HCT116 (cell line): ENCODE data around the gene INPP5K. TPM values are rescaled to one million over a fixed set of nuclear protein-coding genes. Genes with fewer than 3 reads are reported as not detected.

Experiments used
- ATAC-seq: fragments of 200-7000 bp; cut with Tn5 transposase; 2 replicates; pipeline ENCODE4 v1.9.1; 2020; ENCODE audit warnings: mild to moderate bottlenecking, moderate library complexity
- BruUV-seq: library from RNA; stranded (reverse); fragments of 400-500 nt; replicated peaks from 2 replicates; lab custom pipeline; 2021; lab: Mats Ljungman, UMichigan
- CTCF ChIA-PET: fragments of 300-600 bp; sonication (Branson Sonifier 250); formaldehyde crosslinking; loops from one replicate; lab custom pipeline; 2021; ENCODE audit warnings: antibody characterized with exemption; lab: Charles Lee
- POLR2A ChIA-PET: fragments of 300-600, 350-600 bp; sonication (Branson Sonifier 250); formaldehyde crosslinking; loops from one replicate; lab custom pipeline; 2021; ENCODE audit warnings: antibody characterized with exemption; lab: Charles Lee
- RAD21 ChIA-PET, 2 experiments: fragments of 300-600 bp; sonication (Branson Sonifier 250); formaldehyde crosslinking; loops; one replicate each; lab custom pipeline; 2023; ENCODE audit warnings: low total read pairs in 2 of 2; ENCODE audit not compliant: uncharacterized antibody in 2 of 2, unreplicated experiment in 2 of 2, low non-redundant PET in 1 of 2; lab: Charles Lee
- DNase-seq: peaks from one replicate; pipeline ENCODE4 v3.0.0-alpha.2; 2010; ENCODE audit warnings: low read depth, low spot score
- H2AFZ ChIP-seq: fragments of 200-600 bp; shearing (Covaris generic), sonication (generic); 2 replicates; pipeline ENCODE4 v1.6.1; 2017; ENCODE audit warnings: low read depth, mixed run types, mixed read lengths, antibody characterized with exemption, low read length; ENCODE audit not compliant: poor library complexity, severe bottlenecking
- H3K27ac ChIP-seq: 2 replicates; pipeline ENCODE4 v1.5.1; 2012; ENCODE audit warnings: low read depth, low read length
- H3K27me3 ChIP-seq: fragments of 200-600 bp; sonication (generic); 2 replicates; pipeline ENCODE4 v1.6.1; 2016; ENCODE audit warnings: mixed run types, low read length, mixed read lengths; ENCODE audit not compliant: insufficient read depth
- H3K36me3 ChIP-seq, 2 experiments: fragments of 200-500 bp in 1 of 2; fragments of 200-600 bp in 1 of 2; sonication (Bioruptor generic) in 1 of 2; sonication (generic) in 1 of 2; 2 replicates each; pipeline versions ENCODE4 v1.5.1 to v1.6.1; 2014 to 2016; ENCODE audit warnings: low read length in 2 of 2, inconsistent platforms in 1 of 2, mixed read lengths in 1 of 2, mixed run types in 1 of 2; ENCODE audit not compliant: insufficient read depth in 2 of 2, control insufficient read depth in 1 of 2
- H3K4me1 ChIP-seq, 2 experiments: fragments of 200-600 bp in 1 of 2; sonication (generic) in 1 of 2; 2 replicates each; pipeline versions ENCODE4 v1.5.1 to v1.6.1; 2012 to 2017; ENCODE audit warnings: low read length in 2 of 2, inconsistent platforms in 1 of 2, mild to moderate bottlenecking in 1 of 2, mixed read lengths in 1 of 2, mixed run types in 1 of 2, moderate library complexity in 1 of 2; ENCODE audit not compliant: insufficient read depth in 2 of 2, control insufficient read depth in 1 of 2
- H3K4me2 ChIP-seq: fragments of 200-600 bp; sonication (generic); 2 replicates; pipeline ENCODE4 v1.6.1; 2017; ENCODE audit warnings: mixed run types, low read length, mixed read lengths
- H3K4me3 ChIP-seq, 2 experiments: fragments of 200-600 bp in 1 of 2; sonication (generic) in 1 of 2; replicated peaks in 1 of 2; 2 replicates each; pipeline ENCODE4 v1.5.1; 2011 to 2016; ENCODE audit warnings: low read length in 2 of 2, control low read depth in 1 of 2, low read depth in 1 of 2, mild to moderate bottlenecking in 1 of 2, mixed read lengths in 1 of 2, mixed run types in 1 of 2
- H3K79me2 ChIP-seq: fragments of 200-600 bp; sonication (generic); 2 replicates; pipeline ENCODE4 v1.6.1; 2017; ENCODE audit warnings: mild to moderate bottlenecking, mixed run types, low read length, moderate library complexity, mixed read lengths; ENCODE audit not compliant: insufficient read depth
- H3K9ac ChIP-seq: fragments of 200-600 bp; sonication (generic); 2 replicates; pipeline ENCODE4 v1.6.1; 2016; ENCODE audit warnings: low read length, mixed read lengths
- H3K9me2 ChIP-seq: fragments of 200-600 bp; sonication (generic), shearing (Covaris generic); 2 replicates; pipeline ENCODE4 v1.6.1; 2017; ENCODE audit warnings: mixed run types, mild to moderate bottlenecking, moderate library complexity; ENCODE audit not compliant: insufficient read depth
- H3K9me3 ChIP-seq, 2 experiments: fragments of 200-500 bp in 1 of 2; fragments of 200-600 bp in 1 of 2; sonication (Bioruptor generic) in 1 of 2; sonication (generic) in 1 of 2; 2 replicates each; pipeline ENCODE4 v1.6.1; 2014 to 2017; ENCODE audit warnings: low read length in 2 of 2, mixed read lengths in 2 of 2, inconsistent platforms in 1 of 2, low read depth in 1 of 2, mild to moderate bottlenecking in 1 of 2, mixed run types in 1 of 2, moderate library complexity in 1 of 2; ENCODE audit not compliant: control insufficient read depth in 1 of 2, insufficient read depth in 1 of 2
- H4K20me1 ChIP-seq: fragments of 200-600 bp; sonication (generic), shearing (Covaris generic); 2 replicates; pipeline ENCODE4 v1.6.1; 2017; ENCODE audit warnings: mixed run types, mild to moderate bottlenecking, moderate library complexity; ENCODE audit not compliant: insufficient read depth
- CEBPB ChIP-seq: IDR thresholded peaks from 2 replicates; pipeline ENCODE4 v1.6.1; 2012; ENCODE audit warnings: low read depth
- EGR1 ChIP-seq: IDR thresholded peaks from 2 replicates; pipeline ENCODE4 v1.6.1; 2012; ENCODE audit warnings: low read depth
- ELF1 ChIP-seq: IDR thresholded peaks from 2 replicates; pipeline ENCODE4 v1.6.1; 2012; ENCODE audit warnings: low read depth, borderline replicate concordance
- EZH2 ChIP-seq: fragments of 200-600 bp; sonication (generic); IDR thresholded peaks from 2 replicates; pipeline ENCODE4 v1.6.1; 2017; ENCODE audit warnings: antibody characterized with exemption, mixed run types
- EZH2phosphoT487 ChIP-seq: fragments of 200-600 bp; IDR thresholded peaks from 2 replicates; pipeline ENCODE4 v1.6.1; 2018; ENCODE audit warnings: antibody characterized with exemption, borderline replicate concordance
- FOSL1 ChIP-seq: IDR thresholded peaks from 2 replicates; pipeline ENCODE4 v1.6.1; 2012; ENCODE audit warnings: low read depth
- JUND ChIP-seq: IDR thresholded peaks from 2 replicates; pipeline ENCODE4 v1.6.1; 2012
- POLR2A ChIP-seq: IDR thresholded peaks from 2 replicates; pipeline ENCODE4 v1.7.0; 2011; ENCODE audit warnings: borderline replicate concordance; ENCODE audit not compliant: insufficient read depth, insufficient read length; ENCODE audit errors: extremely low read depth
- POLR2AphosphoS5 ChIP-seq: IDR thresholded peaks from 2 replicates; pipeline ENCODE4 v1.6.1; 2011; ENCODE audit warnings: mild to moderate bottlenecking, low read depth, low read length, moderate library complexity
- RAD21 ChIP-seq: IDR thresholded peaks from 2 replicates; pipeline ENCODE4 v1.6.1; 2012; ENCODE audit warnings: low read depth, mild to moderate bottlenecking
- REST ChIP-seq: IDR thresholded peaks from 2 replicates; pipeline ENCODE4 v1.6.1; 2012; ENCODE audit warnings: low read depth
- SIN3A ChIP-seq: IDR thresholded peaks from 2 replicates; pipeline ENCODE4 v1.6.1; 2012; ENCODE audit warnings: low read depth
- SP1 ChIP-seq: IDR thresholded peaks from 2 replicates; pipeline ENCODE4 v1.6.1; 2012; ENCODE audit warnings: low read depth
- SRF ChIP-seq: IDR thresholded peaks from 2 replicates; pipeline ENCODE4 v1.6.1; 2012; ENCODE audit warnings: low read depth
- TCF7L2 ChIP-seq: IDR thresholded peaks from 2 replicates; pipeline ENCODE4 v1.7.0; 2011; ENCODE audit warnings: borderline replicate concordance, inconsistent platforms; ENCODE audit not compliant: insufficient read depth, insufficient read length; ENCODE audit errors: extremely low read depth
- ZFX ChIP-seq: fragments of 450-650 bp; IDR thresholded peaks from 2 replicates; pipeline ENCODE4 v1.6.1; 2017
- ZNF274 ChIP-seq: fragments of 200-500 bp; sonication (Bioruptor generic); IDR thresholded peaks from 2 replicates; pipeline ENCODE4 v1.6.1; 2014; ENCODE audit warnings: mild to moderate bottlenecking, low read depth, low read length, inconsistent platforms
- intact Hi-C: fragments of 100-400 bp; cut with micrococcal nuclease; formaldehyde crosslinking; loops from 2 replicates; pipeline ENCODE4 v1.10.0; 2022
- total RNA-seq: library from RNA; stranded (reverse); gene quantifications from one replicate; pipeline ENCODE4 v1.2.1, GENCODE V29; 2021; ENCODE audit not compliant: unreplicated experiment
- TF ChIP-seq, protein P1 (sequence below), 3 experiments: fragments of 200-600 bp in 1 of 3; sonication (generic) in 1 of 3; IDR thresholded peaks in 2 of 3; conservative IDR thresholded peaks in 1 of 3; 2 replicates each; pipeline ENCODE4 v1.5.1; 2012 to 2017; ENCODE audit warnings: low read depth in 2 of 3, low read length in 2 of 3, antibody characterized with exemption in 1 of 3, borderline replicate concordance in 1 of 3, control low read depth in 1 of 3, mild to moderate bottlenecking in 1 of 3, mixed read lengths in 1 of 3, mixed run types in 1 of 3, moderate library complexity in 1 of 3; ENCODE audit not compliant: insufficient read depth in 1 of 3
- TF ChIP-seq, protein P2 (sequence below): IDR thresholded peaks from 2 replicates; pipeline ENCODE4 v1.6.1; 2012

The INPP5K gene
- total RNA-seq, 1 experiment from 2014 or later: 25.6 TPM

- ChIA-PET RAD21 (no interaction called here), CTCF (interaction anchor here (0.8 to 1.4 kb wide), 2 partner anchors 31 to 120 kb away, joined by 3 to 5 read pairs; partner anchors contain the start of gene INPP5K), POLR2A (interaction anchor here (1.2 kb wide), 1 partner anchor 23 kb away, joined by 9 read pairs; no protein-coding TSS in a partner anchor)
- intact Hi-C loops: loop anchor here (10.0 kb wide), 1 partner anchor 149 kb away; no protein-coding TSS in a partner anchor
- peaks cover 14 to 22% of the 10 kb centered on the region in 2 experiments; a peak in 3 of 4 replicates for H3K36me3 ChIP-seq
- H3K4me3 ChIP-seq: peak overlapping the region; percentile 70 to 71
- peaks cover 54% of the 10 kb centered on the region for H3K79me2 ChIP-seq
- no peaks in the 10 kb centered on the region for H3K27me3 ChIP-seq
- no peak overlapping the region for H2AFZ ChIP-seq
- peak overlapping the region; percentile 95 for H3K9ac ChIP-seq
- no peaks in the 10 kb centered on the region for H4K20me1 ChIP-seq
- peaks cover 24 to 59% of the 10 kb centered on the region in 2 experiments for H3K4me1 ChIP-seq
- peak overlapping the region; percentile 99 for H3K27ac ChIP-seq
- no peaks in the 10 kb centered on the region for H3K9me2 ChIP-seq
- DNase-seq (no peak), ATAC-seq (peak; percentile 32)
- peak overlapping the region; percentile 99 for H3K4me2 ChIP-seq
- no peaks in the 10 kb centered on the region for H3K9me3 ChIP-seq
- TSS peak; percentile 48 for BruUV-seq
- no peak for TF ChIP-seq SRF
- no peak for TF ChIP-seq CEBPB
- TF ChIP-seq TCF7L2: no peak
- TF ChIP-seq FOSL1: no peak
- TF ChIP-seq REST: no peak
- TF ChIP-seq RAD21: no peak
- peak; percentile 77 for TF ChIP-seq EGR1
- no peak for TF ChIP-seq SP1
- no peak for TF ChIP-seq EZH2
- no peak for TF ChIP-seq ZNF274
- TF ChIP-seq SIN3A: no peak; the same call in 1 of the 2 replicates
- TF ChIP-seq, protein P1, sequence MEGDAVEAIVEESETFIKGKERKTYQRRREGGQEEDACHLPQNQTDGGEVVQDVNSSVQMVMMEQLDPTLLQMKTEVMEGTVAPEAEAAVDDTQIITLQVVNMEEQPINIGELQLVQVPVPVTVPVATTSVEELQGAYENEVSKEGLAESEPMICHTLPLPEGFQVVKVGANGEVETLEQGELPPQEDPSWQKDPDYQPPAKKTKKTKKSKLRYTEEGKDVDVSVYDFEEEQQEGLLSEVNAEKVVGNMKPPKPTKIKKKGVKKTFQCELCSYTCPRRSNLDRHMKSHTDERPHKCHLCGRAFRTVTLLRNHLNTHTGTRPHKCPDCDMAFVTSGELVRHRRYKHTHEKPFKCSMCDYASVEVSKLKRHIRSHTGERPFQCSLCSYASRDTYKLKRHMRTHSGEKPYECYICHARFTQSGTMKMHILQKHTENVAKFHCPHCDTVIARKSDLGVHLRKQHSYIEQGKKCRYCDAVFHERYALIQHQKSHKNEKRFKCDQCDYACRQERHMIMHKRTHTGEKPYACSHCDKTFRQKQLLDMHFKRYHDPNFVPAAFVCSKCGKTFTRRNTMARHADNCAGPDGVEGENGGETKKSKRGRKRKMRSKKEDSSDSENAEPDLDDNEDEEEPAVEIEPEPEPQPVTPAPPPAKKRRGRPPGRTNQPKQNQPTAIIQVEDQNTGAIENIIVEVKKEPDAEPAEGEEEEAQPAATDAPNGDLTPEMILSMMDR (IDR thresholded peaks at IDR 0.05 in 2 of 3, conservative IDR thresholded peaks at IDR 0.05 in 1 of 3; ENCODE audit: borderline replicate concordance in 1 of 3, insufficient read depth in 1 of 3, low read depth in 2 of 3, low read length in 2 of 3): no peak
- peak; percentile 66 for TF ChIP-seq ZFX
- no peak for TF ChIP-seq JUND
- TF ChIP-seq, protein P2, sequence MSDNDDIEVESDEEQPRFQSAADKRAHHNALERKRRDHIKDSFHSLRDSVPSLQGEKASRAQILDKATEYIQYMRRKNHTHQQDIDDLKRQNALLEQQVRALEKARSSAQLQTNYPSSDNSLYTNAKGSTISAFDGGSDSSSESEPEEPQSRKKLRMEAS: peak; percentile 54
- no peak; the same call in 1 of the 2 replicates for TF ChIP-seq ELF1
- no peak for TF ChIP-seq EZH2phosphoT487
- TF ChIP-seq POLR2AphosphoS5: peak; percentile 40; the same call in 1 of the 2 replicates
- no peak for TF ChIP-seq POLR2A
Observed at GRCh38 chr17:1485423-1486376, 30.7 kb downstream of the INPP5K start.
